H1 (cell line): ENCODE results near the gene QPCTL. TPM values are rescaled to one million over a fixed set of nuclear protein-coding genes. Genes with fewer than 3 reads are reported as not detected.

Source experiments
- CTCF ChIA-PET: fragments of 300-600 bp; sonication (Branson Sonifier 250); formaldehyde crosslinking; loops from one replicate; lab custom pipeline; 2021; ENCODE audit not compliant: partially characterized antibody; lab: Charles Lee
- POLR2A ChIA-PET: fragments of 300-600 bp; sonication (Branson Sonifier 250); formaldehyde crosslinking; loops from one replicate; lab custom pipeline; 2021; ENCODE audit warnings: inconsistent platforms; ENCODE audit not compliant: partially characterized antibody; lab: Charles Lee
- DNase-seq, 2 experiments: peaks; one replicate each; pipeline versions ENCODE4 v3.0.0 to v3.0.0-alpha.2; 2010 to 2022; ENCODE audit warnings: low spot score in 2 of 2, low read depth in 1 of 2, mixed read lengths in 1 of 2
- FAIRE-seq: peaks from 2 replicates; lab custom pipeline; 2011; peaks lifted over from hg19 to GRCh38; lab: Jason Lieb, UNC
- H2AFZ ChIP-seq: 2 replicates; pipeline ENCODE4 v1.8.1; 2012; ENCODE audit warnings: low read length, inconsistent platforms
- H2AK5ac ChIP-seq: 2 replicates; pipeline ENCODE4 v1.6.1; 2013; ENCODE audit warnings: low read depth, low read length
- H2BK120ac ChIP-seq: replicated peaks from 2 replicates; pipeline ENCODE3; 2013; ENCODE audit warnings: low read depth, low read length, inconsistent platforms
- H2BK12ac ChIP-seq: 2 replicates; pipeline ENCODE4 v1.6.1; 2013; ENCODE audit warnings: low read depth, low read length
- H2BK15ac ChIP-seq: 2 replicates; pipeline ENCODE4 v1.6.1; 2013; ENCODE audit warnings: low read length
- H2BK20ac ChIP-seq: 2 replicates; pipeline ENCODE4 v1.6.1; 2013; ENCODE audit warnings: low read length
- H2BK5ac ChIP-seq: 2 replicates; pipeline ENCODE4 v1.6.1; 2013; ENCODE audit warnings: low read depth, low read length
- H3K14ac ChIP-seq: 2 replicates; pipeline ENCODE4 v1.6.1; 2013; ENCODE audit warnings: inconsistent platforms; ENCODE audit not compliant: insufficient read length
- H3K18ac ChIP-seq: 2 replicates; pipeline ENCODE4 v1.6.1; 2013; ENCODE audit warnings: low read length; ENCODE audit errors: extremely low read depth
- H3K23ac ChIP-seq: 2 replicates; pipeline ENCODE4 v1.6.1; 2013; ENCODE audit warnings: inconsistent platforms; ENCODE audit not compliant: insufficient read length
- H3K23me2 ChIP-seq: 2 replicates; pipeline ENCODE4 v1.6.1; 2013; ENCODE audit warnings: low read depth, low read length
- H3K27ac ChIP-seq: 2 replicates; pipeline ENCODE4 v1.6.1; 2011; ENCODE audit warnings: low read depth, low read length, inconsistent platforms
- H3K27me3 ChIP-seq, 4 experiments: replicated peaks in 1 of 4; 1 replicate in 1 of 4; 2 replicates in 3 of 4; pipeline versions ENCODE4 v1.6.1 to v1.8.1; 2011 to 2013; ENCODE audit warnings: low read length in 3 of 4, mild to moderate bottlenecking in 3 of 4, inconsistent platforms in 2 of 4, mixed read lengths in 2 of 4, moderate library complexity in 1 of 4; ENCODE audit not compliant: control insufficient read depth in 3 of 4, insufficient read depth in 3 of 4; ENCODE audit errors: extremely low read depth in 1 of 4
- H3K36me3 ChIP-seq, 4 experiments: 2 replicates each; pipeline versions ENCODE4 v1.6.1 to v1.8.1; 2011 to 2013; ENCODE audit warnings: mild to moderate bottlenecking in 4 of 4, low read length in 3 of 4, moderate library complexity in 2 of 4, control low read depth in 1 of 4, inconsistent platforms in 1 of 4; ENCODE audit not compliant: insufficient read depth in 4 of 4, control insufficient read depth in 2 of 4
- H3K4ac ChIP-seq: replicated peaks from 2 replicates; pipeline ENCODE3; 2013; ENCODE audit warnings: low read length, low read depth, mixed read lengths, inconsistent platforms; ENCODE audit not compliant: insufficient read length
- H3K4me1 ChIP-seq, 4 experiments: replicated peaks in 1 of 4; 1 replicate in 1 of 4; 2 replicates in 3 of 4; pipeline versions ENCODE4 v1.6.1 to v1.8.1; 2011 to 2013; ENCODE audit warnings: low read length in 3 of 4, inconsistent platforms in 2 of 4, mixed read lengths in 1 of 4; ENCODE audit not compliant: insufficient read depth in 4 of 4, control insufficient read depth in 3 of 4
- H3K4me2 ChIP-seq, 2 experiments: 2 replicates each; pipeline versions ENCODE4 v1.6.1 to v1.8.1; 2011 to 2013; ENCODE audit warnings: low read depth in 2 of 2, low read length in 2 of 2, control low read depth in 1 of 2, inconsistent platforms in 1 of 2, mild to moderate bottlenecking in 1 of 2; ENCODE audit not compliant: insufficient read depth in 1 of 2
- H3K4me3 ChIP-seq, 4 experiments: fragments of 200-600, 300-600 bp in 1 of 4; sonication (generic), shearing (Covaris generic), sonication (Bioruptor Twin) in 1 of 4; 2 replicates each; pipeline versions ENCODE4 v1.5.1 to v1.8.1; 2011 to 2016; ENCODE audit warnings: low read length in 4 of 4, low read depth in 3 of 4, control low read depth in 2 of 4, inconsistent platforms in 2 of 4, mild to moderate bottlenecking in 2 of 4, mixed read lengths in 1 of 4, moderate library complexity in 1 of 4; ENCODE audit not compliant: insufficient read depth in 2 of 4; ENCODE audit errors: extremely low read depth in 1 of 4
- H3K56ac ChIP-seq: replicated peaks from 2 replicates; pipeline ENCODE3; 2013; ENCODE audit warnings: low read depth, mild to moderate bottlenecking, mixed read lengths, low read length, inconsistent platforms; ENCODE audit not compliant: insufficient read length
- H3K79me1 ChIP-seq: 2 replicates; pipeline ENCODE4 v1.6.1; 2013; ENCODE audit warnings: low read depth, low read length, control low read depth
- H3K79me2 ChIP-seq, 2 experiments: 2 replicates each; pipeline versions ENCODE4 v1.6.1 to v1.8.1; 2012 to 2013; ENCODE audit warnings: low read length in 2 of 2, mild to moderate bottlenecking in 2 of 2, inconsistent platforms in 1 of 2; ENCODE audit not compliant: insufficient read depth in 2 of 2, control insufficient read depth in 1 of 2
- H3K9ac ChIP-seq, 4 experiments: replicated peaks in 1 of 4; 1 replicate in 1 of 4; 2 replicates in 3 of 4; pipeline versions ENCODE4 v1.6.1 to v1.8.1; 2011 to 2013; ENCODE audit warnings: low read depth in 3 of 4, low read length in 3 of 4, control low read depth in 2 of 4, mild to moderate bottlenecking in 2 of 4, moderate library complexity in 2 of 4, inconsistent platforms in 1 of 4; ENCODE audit errors: extremely low read depth in 1 of 4
- H3K9me3 ChIP-seq, 2 experiments: 2 replicates each; pipeline versions ENCODE4 v1.6.1 to v1.8.1; 2012 to 2013; ENCODE audit warnings: mild to moderate bottlenecking in 2 of 2, moderate library complexity in 2 of 2, control low read depth in 1 of 2, inconsistent platforms in 1 of 2, low read depth in 1 of 2, low read length in 1 of 2, mixed read lengths in 1 of 2; ENCODE audit not compliant: insufficient read depth in 2 of 2
- H4K20me1 ChIP-seq, 2 experiments: replicated peaks in 1 of 2; 2 replicates each; pipeline versions ENCODE3 to v1.8.1; 2011 to 2013; ENCODE audit warnings: inconsistent platforms in 2 of 2, low read length in 2 of 2, mild to moderate bottlenecking in 1 of 2; ENCODE audit not compliant: insufficient read depth in 2 of 2, control insufficient read depth in 1 of 2
- H4K5ac ChIP-seq: 2 replicates; pipeline ENCODE4 v1.6.1; 2013; ENCODE audit warnings: low read length, low read depth, mixed read lengths, inconsistent platforms; ENCODE audit not compliant: insufficient read length
- H4K8ac ChIP-seq: 2 replicates; pipeline ENCODE4 v1.8.0; 2013; ENCODE audit warnings: mild to moderate bottlenecking, moderate library complexity, low read length, inconsistent platforms; ENCODE audit not compliant: insufficient read depth; ENCODE audit errors: extremely low read depth
- H4K91ac ChIP-seq: replicated peaks from 2 replicates; pipeline ENCODE3; 2013; ENCODE audit warnings: low read length, mixed read lengths, inconsistent platforms; ENCODE audit not compliant: insufficient read length
- ASH2L ChIP-seq: fragments of 200-600, 300-600 bp; sonication (generic); IDR thresholded peaks from one replicate; pipeline ENCODE4 v1.7.1; 2017; ENCODE audit warnings: low read length
- BACH1 ChIP-seq: IDR thresholded peaks from 2 replicates; pipeline ENCODE4 v1.6.1; 2012; ENCODE audit warnings: low read length, improper control_type of control experiment
- BCL11A ChIP-seq, 2 experiments: IDR thresholded peaks; one replicate each; pipeline ENCODE4 v1.6.1; 2011; ENCODE audit warnings: low read depth in 2 of 2, low read length in 2 of 2, mild to moderate bottlenecking in 2 of 2
- CBX5 ChIP-seq: fragments of 300-800, 300-1000 bp; sonication (generic); IDR thresholded peaks from 2 replicates; pipeline ENCODE4 v1.7.1; 2016; ENCODE audit warnings: antibody characterized with exemption, low read length, low read depth
- CREB1 ChIP-seq: IDR thresholded peaks from 2 replicates; pipeline ENCODE4 v1.6.1; 2012; ENCODE audit warnings: inconsistent platforms
- EP300 ChIP-seq, 2 experiments: IDR thresholded peaks; 1 replicate in 1 of 2; 2 replicates in 1 of 2; pipeline ENCODE4 v1.6.1; 2011 to 2012; ENCODE audit warnings: low read depth in 2 of 2, low read length in 2 of 2, mild to moderate bottlenecking in 2 of 2, borderline replicate concordance in 1 of 2, inconsistent platforms in 1 of 2, moderate library complexity in 1 of 2
- HDAC6 ChIP-seq: IDR thresholded peaks from one replicate; pipeline ENCODE4 v1.7.1; 2012; ENCODE audit warnings: low read depth, mild to moderate bottlenecking, inconsistent platforms, low read length, moderate library complexity
- MAFK ChIP-seq: IDR thresholded peaks from 2 replicates; pipeline ENCODE4 v1.6.1; 2012; ENCODE audit warnings: low read depth, mild to moderate bottlenecking, improper control_type of control experiment, low read length
- NRF1 ChIP-seq: IDR thresholded peaks from 2 replicates; pipeline ENCODE4 v1.6.1; 2011; ENCODE audit warnings: mild to moderate bottlenecking, low read depth, low read length, improper control_type of control experiment
- POLR2A ChIP-seq, 2 experiments: IDR thresholded peaks; 1 replicate in 1 of 2; 2 replicates in 1 of 2; pipeline ENCODE4 v1.6.1; 2011; ENCODE audit warnings: low read depth in 2 of 2, low read length in 2 of 2, mild to moderate bottlenecking in 2 of 2; ENCODE audit errors: control extremely low read depth in 1 of 2
- TEAD4 ChIP-seq: IDR thresholded peaks from 2 replicates; pipeline ENCODE4 v1.6.1; 2012; ENCODE audit warnings: low read depth, low read length, inconsistent platforms, mixed read lengths
- USF2 ChIP-seq: IDR thresholded peaks from 2 replicates; pipeline ENCODE4 v1.6.1; 2011; ENCODE audit warnings: low read length, improper control_type of control experiment
- YY1 ChIP-seq: IDR thresholded peaks from 2 replicates; pipeline ENCODE4 v1.6.1; 2011; ENCODE audit warnings: low read depth, mild to moderate bottlenecking, low read length
- WGBS, 2 experiments: shearing (Covaris generic) in 1 of 2; methylation state at CpG; one replicate each; pipeline versions ENCODE4 v1.1.6 to v1.1.7; 2013 to 2015; ENCODE audit warnings: low lambda C conversion rate in 2 of 2, mixed read lengths in 2 of 2, inconsistent platforms in 1 of 2, low coverage in 1 of 2, missing lambda C conversion rate in 1 of 2; ENCODE audit not compliant: insufficient replicate concordance in 2 of 2, insufficient coverage in 1 of 2, insufficient read length in 1 of 2; ENCODE audit errors: extremely low coverage in 1 of 2, missing lambda C conversion rate in 1 of 2; 5-methylcytosine and 5-hydroxymethylcytosine counted together
- polyA plus RNA-seq, 7 experiments: library from polyadenylated mRNA; depleted of rRNA in 3 of 7; stranded (reverse) in 5 of 7; unstranded in 2 of 7; fragments of >200 nt in 5 of 7; fragments of 200-250 nt in 2 of 7; gene quantifications; 1 replicate in 5 of 7; 2 replicates in 1 of 7; 4 replicates in 1 of 7; pipeline versions ENCODE4 v1.2.1 to v1.2.3, GENCODE V29; 2011 to 2013; ENCODE audit warnings: missing spikeins in 2 of 7, mixed read lengths in 2 of 7
- total RNA-seq: library from RNA; stranded (reverse); fragmentation: NEBNext Ultra II Directional; extraction: Animal tissue kit (Norgen Biotek cat#: 25700); gene quantifications from 2 replicates; pipeline ENCODE4 v1.2.1, GENCODE V29; 2021

The QPCTL gene
- total and polyA plus RNA-seq, 2 of the 8 experiments (the other 6 are each of a cell fraction or from before 2014, with no cell fraction given), result 25.2 to 35.3 TPM

GRCh38 chr19:45705710-45706415, 13.4 kb downstream of the QPCTL start:
- no peak overlapping the region for H2AFZ ChIP-seq
- peaks cover 4 to 18% (median 15%) of the 10 kb centered on the region in 4 experiments; a peak in 7 of 8 replicates for H3K36me3 ChIP-seq
- ChIA-PET CTCF (interaction anchor here (0.6 to 3.5 kb wide), 6 partner anchors 8 to 151 kb away, joined by 3 to 14 read pairs (median 5); partner anchors contain the start of gene SIX5), POLR2A (interaction anchor here (1.0 to 9.6 kb wide), 9 partner anchors 10 to 90 kb away, joined by 3 to 90 read pairs (median 3); partner anchors contain the start of genes QPCTL and SNRPD2)
- H4K20me1 ChIP-seq, result peaks cover 0 to 2% of the 10 kb centered on the region in 2 experiments
- no peak overlapping the region for H4K91ac ChIP-seq
- no peaks in the 10 kb centered on the region for H3K79me2 ChIP-seq
- H3K14ac ChIP-seq, result no peak overlapping the region
- no peak overlapping the region for H2BK120ac ChIP-seq
- no peak for DNase-seq
- no peak overlapping the region for H3K18ac ChIP-seq
- no peak overlapping the region for H2BK20ac ChIP-seq
- H3K23me2 ChIP-seq, result no peaks in the 10 kb centered on the region
- no peaks in the 10 kb centered on the region for H3K27me3 ChIP-seq
- no peak overlapping the region for H3K56ac ChIP-seq
- H4K5ac ChIP-seq, result no peak overlapping the region
- H2BK15ac ChIP-seq, result no peak overlapping the region
- H2BK12ac ChIP-seq, result no peak overlapping the region
- H3K4me1 ChIP-seq, result no peaks in the 10 kb centered on the region
- H3K4me2 ChIP-seq, result no peak overlapping the region
- no peaks in the 10 kb centered on the region for H3K79me1 ChIP-seq
- no peak for FAIRE-seq
- H3K27ac ChIP-seq, result no peak overlapping the region
- WGBS, 2 experiments, result 79% methylated on average over 12 of the region's 12 CpGs; no CpG with 5 or more reads in 1 of the 2 experiments
- no peak overlapping the region for H3K4ac ChIP-seq
- no peaks in the 10 kb centered on the region for H3K9me3 ChIP-seq
- no peak overlapping the region for H2BK5ac ChIP-seq
- no peak overlapping the region for H4K8ac ChIP-seq
- H2AK5ac ChIP-seq, result no peak overlapping the region
- no peak overlapping the region for H3K9ac ChIP-seq
- no peak for TF ChIP-seq NRF1
- no peak for TF ChIP-seq EP300 (IDR thresholded peaks at IDR 0.05; ENCODE audit: borderline replicate concordance in 1 of 2, low read depth in 2 of 2, low read length in 2 of 2)
- no peak for TF ChIP-seq HDAC6
- TF ChIP-seq USF2, result no peak
- no peak for TF ChIP-seq ASH2L
- TF ChIP-seq BACH1, result no peak
- no peak for TF ChIP-seq TEAD4
- no peak for TF ChIP-seq CBX5
- TF ChIP-seq POLR2A (IDR thresholded peaks at IDR 0.05; ENCODE audit: control extremely low read depth in 1 of 2, low read depth in 2 of 2, low read length in 2 of 2), result no peak
- TF ChIP-seq CREB1, result no peak
- TF ChIP-seq BCL11A (IDR thresholded peaks at IDR 0.05; ENCODE audit: low read depth in 2 of 2, low read length in 2 of 2), result no peak
- no peak for TF ChIP-seq YY1
- TF ChIP-seq MAFK, result no peak
- H3K23ac ChIP-seq, result no peak overlapping the region
- H3K4me3 ChIP-seq, result no peak overlapping the region
